Measurements from ENCODE around the gene OR11A1.

Gene OR11A1

GRCh38 chr6:29490552-29490951 lies 33.7 kb upstream of the OR11A1 start:
- TF ChIP-seq CTCF (IDR thresholded peaks at IDR 0.05): no peak
- no peak for DNase-seq (ENCODE audit: low spot score)
- H3K4me3 ChIP-seq: no peak overlapping the region
- H3K27ac ChIP-seq: no peak overlapping the region

- no peak for DNase-seq (ENCODE audit: low spot score)
- H3K4me3 ChIP-seq: no peak overlapping the region
- TF ChIP-seq CTCF (IDR thresholded peaks at IDR 0.05): no peak
- H3K27ac ChIP-seq: no peak overlapping the region
Observed at GRCh38 chr6:29490055-29490454, 33.2 kb upstream of the OR11A1 start.

- H3K4me3 ChIP-seq: no peak overlapping the region
- H3K27ac ChIP-seq: no peak overlapping the region
- DNase-seq (ENCODE audit: low spot score): no peak
- no peak for TF ChIP-seq CTCF (IDR thresholded peaks at IDR 0.05)
Observed at GRCh38 chr6:29489286-29489685, 32.4 kb upstream of the OR11A1 start.

- H3K27ac ChIP-seq: no peak overlapping the region
- no peak for DNase-seq (ENCODE audit: low spot score)
- no peak for TF ChIP-seq CTCF (IDR thresholded peaks at IDR 0.05)
- no peak overlapping the region for H3K4me3 ChIP-seq
Observed at GRCh38 chr6:29488874-29489273, 32.0 kb upstream of the OR11A1 start.

GRCh38 chr6:29487660-29488059 lies 30.8 kb upstream of the OR11A1 start, which contains the start of gene MAS1L:
Gene MAS1L (minus strand): TSS chr6:29487956. CDS start chr6:29487902, 54 bp downstream.
- H3K4me3 ChIP-seq: no peak within 1 kb of the TSS
- no peak for DNase-seq (ENCODE audit: low spot score)
- TF ChIP-seq CTCF (IDR thresholded peaks at IDR 0.05): no peak
- H3K27ac ChIP-seq: no peak within 1 kb of the TSS

GRCh38 chr6:29487131-29487530 lies 30.3 kb upstream of the OR11A1 start:
- DNase-seq (ENCODE audit: low spot score): no peak

More at GRCh38 chr6:29487131-29487530, 30.3 kb upstream of the OR11A1 start:
- no peak overlapping the region for H3K27ac ChIP-seq
- no peak for TF ChIP-seq CTCF (IDR thresholded peaks at IDR 0.05)
- no peak overlapping the region for H3K4me3 ChIP-seq

All from coronary artery (tissue), 2 donors.